WERI-Rb-1 (cell line): Measurements from ENCODE around the gene RALGAPA2.

Source experiments
- DNase-seq: peaks from one replicate; pipeline ENCODE4 v3.0.0-alpha.2; 2020
- H3K27ac ChIP-seq: fragments of 250-450 bp; sonication (Bioruptor Pico); 2 replicates; pipeline ENCODE4 v1.5.1; 2020; ENCODE audit warnings: mild to moderate bottlenecking, moderate library complexity
- H3K27me3 ChIP-seq: fragments of 250-450 bp; sonication (Bioruptor Pico); 2 replicates; pipeline ENCODE4 v1.5.1; 2021; ENCODE audit warnings: mild to moderate bottlenecking, low read depth, moderate library complexity; ENCODE audit not compliant: insufficient read depth, severe bottlenecking
- H3K36me3 ChIP-seq: fragments of 250-450 bp; sonication (Bioruptor Pico); 2 replicates; pipeline ENCODE4 v1.5.1; 2020; ENCODE audit warnings: mild to moderate bottlenecking, moderate library complexity
- H3K4me3 ChIP-seq: 2 replicates; pipeline ENCODE4 v1.5.1; 2011; ENCODE audit warnings: low read depth, mild to moderate bottlenecking, control low read depth, low read length
- H3K9me3 ChIP-seq: fragments of 250-450 bp; sonication (Bioruptor Pico); 2 replicates; pipeline ENCODE4 v1.5.1; 2021; ENCODE audit warnings: mild to moderate bottlenecking, moderate library complexity; ENCODE audit not compliant: severe bottlenecking
- TF ChIP-seq, protein P1 (sequence below): IDR thresholded peaks from 2 replicates; pipeline ENCODE4 v1.5.1; 2011; ENCODE audit warnings: low read depth, mild to moderate bottlenecking, control low read depth, inconsistent platforms, low read length

RALGAPA2 gene

DNA sequence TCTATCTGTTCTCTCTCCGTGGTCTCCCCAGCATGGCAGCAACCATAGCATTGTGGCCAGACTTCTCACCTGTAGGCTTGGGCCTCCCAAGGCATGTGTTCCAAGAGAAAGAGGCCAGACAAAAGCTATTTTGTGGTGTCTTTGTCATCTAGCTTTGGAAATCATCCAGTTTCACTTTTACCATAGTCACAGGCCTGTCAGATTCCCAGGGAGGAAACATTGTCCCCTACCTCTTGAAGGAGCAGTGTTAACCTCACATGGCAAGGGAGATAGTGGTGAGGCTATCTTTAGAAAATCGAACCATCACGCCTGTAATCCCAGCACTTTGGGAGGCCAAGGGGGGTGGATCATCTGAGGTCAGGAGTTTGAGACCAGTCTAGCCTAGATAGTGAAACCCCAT, 42.3 kb upstream of the RALGAPA2 start:
- DNase-seq = no peak
- Histone ChIP-seq H3K27me3 (no peaks in the 10 kb centered on the region), H3K9me3 (no peaks in the 10 kb centered on the region), H3K4me3 (no peak overlapping the region), H3K36me3 (no peaks in the 10 kb centered on the region), H3K27ac (no peak overlapping the region)
- TF ChIP-seq, protein P1, sequence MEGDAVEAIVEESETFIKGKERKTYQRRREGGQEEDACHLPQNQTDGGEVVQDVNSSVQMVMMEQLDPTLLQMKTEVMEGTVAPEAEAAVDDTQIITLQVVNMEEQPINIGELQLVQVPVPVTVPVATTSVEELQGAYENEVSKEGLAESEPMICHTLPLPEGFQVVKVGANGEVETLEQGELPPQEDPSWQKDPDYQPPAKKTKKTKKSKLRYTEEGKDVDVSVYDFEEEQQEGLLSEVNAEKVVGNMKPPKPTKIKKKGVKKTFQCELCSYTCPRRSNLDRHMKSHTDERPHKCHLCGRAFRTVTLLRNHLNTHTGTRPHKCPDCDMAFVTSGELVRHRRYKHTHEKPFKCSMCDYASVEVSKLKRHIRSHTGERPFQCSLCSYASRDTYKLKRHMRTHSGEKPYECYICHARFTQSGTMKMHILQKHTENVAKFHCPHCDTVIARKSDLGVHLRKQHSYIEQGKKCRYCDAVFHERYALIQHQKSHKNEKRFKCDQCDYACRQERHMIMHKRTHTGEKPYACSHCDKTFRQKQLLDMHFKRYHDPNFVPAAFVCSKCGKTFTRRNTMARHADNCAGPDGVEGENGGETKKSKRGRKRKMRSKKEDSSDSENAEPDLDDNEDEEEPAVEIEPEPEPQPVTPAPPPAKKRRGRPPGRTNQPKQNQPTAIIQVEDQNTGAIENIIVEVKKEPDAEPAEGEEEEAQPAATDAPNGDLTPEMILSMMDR = no peak

DNA sequence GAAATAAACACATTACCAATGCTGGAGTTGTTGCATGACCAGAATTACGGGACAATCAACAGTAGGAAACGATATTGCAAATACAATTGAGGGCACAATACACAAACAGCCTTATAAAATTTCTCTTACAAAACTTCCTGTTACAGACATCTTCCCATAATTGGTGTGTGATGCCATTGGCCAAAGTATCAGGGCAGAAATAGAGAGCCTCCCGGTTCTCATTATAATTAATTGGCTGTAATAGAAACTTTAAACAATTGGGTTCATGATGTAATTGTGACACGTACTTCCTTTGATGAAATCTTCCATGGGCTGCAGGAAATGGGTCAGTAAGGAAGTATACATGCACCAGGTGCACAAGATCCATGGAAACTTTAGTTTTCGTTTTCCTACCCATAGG, 40.3 kb upstream of the RALGAPA2 start:
- no peaks in the 10 kb centered on the region for H3K9me3 ChIP-seq
- DNase-seq = no peak
- H3K36me3 ChIP-seq = no peaks in the 10 kb centered on the region
- H3K4me3 ChIP-seq = no peak overlapping the region
- TF ChIP-seq, protein P1 = no peak
- H3K27me3 ChIP-seq = no peaks in the 10 kb centered on the region
- no peak overlapping the region for H3K27ac ChIP-seq

DNA sequence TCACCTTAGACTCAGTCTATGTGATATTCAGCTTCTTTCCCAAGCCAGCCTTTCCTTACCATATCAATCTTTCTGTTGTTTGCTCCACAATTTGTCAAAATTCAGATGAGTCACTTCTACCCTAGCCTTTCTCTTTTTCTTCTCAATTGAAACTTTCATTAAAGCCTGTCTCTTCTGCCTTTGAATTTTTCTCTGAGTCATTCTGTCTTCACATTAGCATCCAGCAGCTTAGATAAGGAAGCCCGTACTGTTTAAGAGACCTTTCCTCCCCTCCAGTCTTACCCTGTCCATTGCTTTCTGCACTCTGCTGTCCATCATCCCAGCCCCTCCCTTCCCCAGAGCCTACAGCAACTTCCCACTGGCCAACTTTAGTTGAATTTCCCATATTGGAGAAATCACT, 34.9 kb upstream of the RALGAPA2 start:
- Histone ChIP-seq H3K27me3 (no peaks in the 10 kb centered on the region), H3K9me3 (no peaks in the 10 kb centered on the region), H3K27ac (no peak overlapping the region), H3K4me3 (no peak overlapping the region), H3K36me3 (no peaks in the 10 kb centered on the region)
- TF ChIP-seq, protein P1 = no peak
- no peak for DNase-seq

DNA sequence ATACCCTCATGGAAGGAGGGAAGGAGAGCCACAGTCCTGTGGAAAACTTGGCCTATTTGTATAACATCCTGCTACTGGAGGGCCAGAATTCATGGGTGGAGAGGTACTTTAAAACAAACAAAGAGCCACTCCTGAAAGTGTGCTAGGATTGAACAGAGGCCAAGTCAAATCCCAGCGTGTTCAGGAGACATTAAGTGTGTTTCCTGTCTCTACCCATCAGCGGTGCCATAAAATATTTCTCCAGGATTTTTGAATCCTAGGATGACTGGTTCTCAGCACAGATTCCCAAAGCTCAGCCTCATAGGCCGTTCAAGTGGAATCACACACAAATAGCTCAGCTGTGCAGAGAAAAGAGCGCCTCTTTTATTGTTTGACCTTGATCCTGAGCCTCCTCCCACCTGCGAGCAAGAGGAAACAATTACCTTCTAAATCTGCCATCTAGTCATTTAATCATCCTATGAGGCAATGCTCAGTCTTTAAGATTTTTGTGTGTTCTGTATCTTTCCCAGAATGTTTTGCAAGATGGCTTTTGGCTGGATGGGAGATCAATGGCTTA, 31.8 kb upstream of the RALGAPA2 start:
- Histone ChIP-seq H3K9me3 (no peaks in the 10 kb centered on the region), H3K36me3 (no peaks in the 10 kb centered on the region), H3K27me3 (no peaks in the 10 kb centered on the region), H3K27ac (no peak overlapping the region; the same call in 1 of the 2 replicates), H3K4me3 (no peak overlapping the region)
- no peak for DNase-seq
- TF ChIP-seq, protein P1 = no peak

DNA sequence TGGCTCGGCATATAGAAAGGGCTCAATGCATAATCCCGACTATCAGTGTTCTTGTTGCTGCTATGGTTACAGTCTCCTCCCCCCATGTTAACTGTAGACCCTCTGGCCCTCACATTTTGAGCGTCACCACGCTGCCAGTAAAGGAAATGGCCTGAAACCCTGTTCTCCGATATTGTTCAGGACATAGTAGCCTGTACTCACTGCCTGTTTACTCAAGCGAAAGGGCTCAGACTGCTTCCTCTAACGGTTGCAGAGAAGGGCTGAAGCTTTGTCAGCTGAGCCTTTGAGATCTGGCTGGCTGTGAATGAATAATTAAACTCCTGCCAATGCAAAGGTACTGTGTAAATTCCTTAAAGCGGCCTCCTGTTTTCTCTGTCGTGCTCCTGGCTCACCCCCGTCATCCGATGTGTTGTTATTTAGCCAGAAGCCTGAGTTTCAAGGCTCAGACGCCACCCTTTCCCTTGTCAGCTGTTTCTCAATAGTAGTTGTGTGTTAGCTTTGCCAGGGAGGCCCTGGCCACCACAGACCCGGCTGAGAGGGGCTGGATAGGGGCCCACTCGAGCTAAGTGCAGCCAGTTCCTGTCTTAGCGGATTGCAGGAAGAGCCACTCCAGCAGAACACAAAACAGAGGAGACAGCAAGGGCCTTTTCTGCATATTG, 31.2 kb upstream of the RALGAPA2 start:
- Histone ChIP-seq H3K27ac (peak overlapping the region; percentile 34), H3K9me3 (no peaks in the 10 kb centered on the region), H3K36me3 (no peaks in the 10 kb centered on the region), H3K4me3 (peak overlapping the region; percentile 7; the same call in 1 of the 2 replicates), H3K27me3 (no peaks in the 10 kb centered on the region)
- DNase-seq = peak; percentile 28
- TF ChIP-seq, protein P1 = no peak
